ENCODE measurements around the gene PTPRT.

PTPRT gene

DNA sequence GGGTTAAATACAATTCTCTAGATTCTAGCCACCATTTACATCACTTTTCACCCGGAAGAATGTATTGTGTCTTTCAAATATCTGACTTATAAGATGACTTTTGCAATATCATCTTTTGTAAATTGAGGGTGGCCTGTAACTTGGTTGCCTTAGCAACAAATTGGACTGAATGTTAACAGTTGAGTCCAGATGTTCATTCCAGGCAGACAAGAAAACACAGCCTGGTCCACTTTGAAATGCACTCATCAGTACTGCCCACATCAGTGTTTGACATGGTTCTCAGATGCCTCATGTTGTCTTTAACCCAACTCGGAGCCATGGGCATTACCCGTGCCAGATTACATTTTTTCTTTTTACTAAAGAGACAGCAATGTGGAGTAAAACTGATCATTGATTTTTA is 789.9 kb downstream of the PTPRT start:
- TF ChIP-seq EP300 (IDR thresholded peaks at IDR 0.05; ENCODE audit: borderline replicate concordance) (no peak), FOXM1 (IDR thresholded peaks at IDR 0.05; ENCODE audit: borderline replicate concordance, low read depth) (no peak), TEAD4 (IDR thresholded peaks at IDR 0.05) (no peak), TAF1 (IDR thresholded peaks at IDR 0.05; ENCODE audit: low read depth) (no peak), ZBTB7A (IDR thresholded peaks at IDR 0.05; ENCODE audit: low read depth) (no peak)
- TF ChIP-seq, protein P1, sequence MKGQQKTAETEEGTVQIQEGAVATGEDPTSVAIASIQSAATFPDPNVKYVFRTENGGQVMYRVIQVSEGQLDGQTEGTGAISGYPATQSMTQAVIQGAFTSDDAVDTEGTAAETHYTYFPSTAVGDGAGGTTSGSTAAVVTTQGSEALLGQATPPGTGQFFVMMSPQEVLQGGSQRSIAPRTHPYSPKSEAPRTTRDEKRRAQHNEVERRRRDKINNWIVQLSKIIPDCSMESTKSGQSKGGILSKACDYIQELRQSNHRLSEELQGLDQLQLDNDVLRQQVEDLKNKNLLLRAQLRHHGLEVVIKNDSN (IDR thresholded peaks at IDR 0.05) = no peak

DNA sequence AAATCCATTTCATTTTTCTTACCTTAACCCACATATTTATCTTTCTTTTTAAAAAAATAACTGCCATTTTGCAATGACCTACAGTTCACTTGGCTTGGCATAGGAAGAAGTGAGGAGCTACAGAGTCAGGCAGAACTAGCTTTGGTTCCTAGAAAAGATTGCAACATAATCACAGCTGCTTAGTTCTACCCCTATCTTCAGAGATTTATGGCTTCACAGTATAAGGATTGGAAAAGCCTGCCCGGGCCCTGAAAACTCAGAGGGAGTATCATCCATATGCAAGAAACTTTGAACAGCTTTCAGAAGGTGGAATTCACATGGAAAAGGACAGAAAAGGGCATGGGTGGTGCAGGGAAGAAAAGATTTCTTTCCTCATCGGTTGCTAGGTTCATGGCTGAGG is 797.3 kb downstream of the PTPRT start:
- no peak for TF ChIP-seq CEBPB (IDR thresholded peaks at IDR 0.05)
- TF ChIP-seq CREB1 (IDR thresholded peaks at IDR 0.05; ENCODE audit: low read depth) = no peak
- TF ChIP-seq NFIC (IDR thresholded peaks at IDR 0.05) = no peak
- no peak for TF ChIP-seq YY1 (IDR thresholded peaks at IDR 0.05; ENCODE audit: low read depth)
- TF ChIP-seq FOXM1 (IDR thresholded peaks at IDR 0.05; ENCODE audit: borderline replicate concordance, low read depth) = no peak
- no peak for TF ChIP-seq TAF1 (IDR thresholded peaks at IDR 0.05; ENCODE audit: low read depth)
- TF ChIP-seq EGR1 (IDR thresholded peaks at IDR 0.05) = no peak
- no peak for TF ChIP-seq TCF12 (IDR thresholded peaks at IDR 0.05; ENCODE audit: low read depth)
- TF ChIP-seq EP300 (IDR thresholded peaks at IDR 0.05; ENCODE audit: borderline replicate concordance) = no peak
- TF ChIP-seq MAX (IDR thresholded peaks at IDR 0.05) = no peak

GRCh38 chr20:42391807-42392206 is 797.9 kb downstream of the PTPRT start:
- no peak for TF ChIP-seq TAF1 (IDR thresholded peaks at IDR 0.05; ENCODE audit: low read depth)
- TF ChIP-seq, protein P1 (IDR thresholded peaks at IDR 0.05) = no peak
- no peak for TF ChIP-seq YY1 (IDR thresholded peaks at IDR 0.05; ENCODE audit: low read depth)
- TF ChIP-seq MAX (IDR thresholded peaks at IDR 0.05) = no peak
- TF ChIP-seq FOXM1 (IDR thresholded peaks at IDR 0.05; ENCODE audit: borderline replicate concordance, low read depth) = no peak
- no peak for TF ChIP-seq EP300 (IDR thresholded peaks at IDR 0.05; ENCODE audit: borderline replicate concordance)
- no peak for TF ChIP-seq TEAD4 (IDR thresholded peaks at IDR 0.05)

DNA sequence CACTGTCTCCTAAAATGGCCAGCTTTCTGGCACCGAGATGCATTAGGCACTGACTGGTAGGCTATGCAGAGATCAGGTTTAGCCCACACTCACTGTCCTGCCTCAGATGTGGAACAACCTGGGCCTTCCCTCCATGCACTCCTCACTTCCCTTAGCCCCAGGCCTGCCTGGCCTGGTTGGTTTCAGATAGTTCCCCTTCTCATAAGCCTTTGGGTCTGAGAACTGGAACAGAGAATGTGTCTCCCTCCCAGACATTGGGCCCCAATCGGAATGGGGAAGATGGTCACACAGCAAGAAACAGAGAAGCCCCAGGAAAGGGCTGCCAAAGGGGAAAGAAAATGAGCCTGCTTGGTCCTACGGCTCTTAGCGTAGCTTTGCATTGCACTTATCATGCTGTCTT is 809.4 kb downstream of the PTPRT start:
- no peak for TF ChIP-seq CREB1 (IDR thresholded peaks at IDR 0.05; ENCODE audit: low read depth)
- TF ChIP-seq, protein P1 (IDR thresholded peaks at IDR 0.05) = no peak
- no peak for TF ChIP-seq CEBPB (IDR thresholded peaks at IDR 0.05)
- TF ChIP-seq EP300 (IDR thresholded peaks at IDR 0.05; ENCODE audit: borderline replicate concordance) = no peak
- TF ChIP-seq TAF1 (IDR thresholded peaks at IDR 0.05; ENCODE audit: low read depth) = no peak
- no peak for TF ChIP-seq TEAD4 (IDR thresholded peaks at IDR 0.05)
- no peak for TF ChIP-seq TCF12 (IDR thresholded peaks at IDR 0.05; ENCODE audit: low read depth)
- TF ChIP-seq MAX (IDR thresholded peaks at IDR 0.05) = no peak
- TF ChIP-seq ZBTB7A (IDR thresholded peaks at IDR 0.05; ENCODE audit: low read depth) = no peak

GRCh38 chr20:42379385-42379784 is 810.3 kb downstream of the PTPRT start:
- TF ChIP-seq ZBTB7A (IDR thresholded peaks at IDR 0.05; ENCODE audit: low read depth) (no peak), REST (IDR thresholded peaks at IDR 0.05; ENCODE audit: low read depth) (no peak), EGR1 (IDR thresholded peaks at IDR 0.05) (no peak), MAX (IDR thresholded peaks at IDR 0.05) (no peak), CREB1 (IDR thresholded peaks at IDR 0.05; ENCODE audit: low read depth) (no peak), NFIC (IDR thresholded peaks at IDR 0.05) (no peak), YY1 (IDR thresholded peaks at IDR 0.05; ENCODE audit: low read depth) (no peak)
- TF ChIP-seq, protein P1 (IDR thresholded peaks at IDR 0.05) = no peak

GRCh38 chr20:42378826-42379225 is 810.9 kb downstream of the PTPRT start:
- TF ChIP-seq TEAD4 (IDR thresholded peaks at IDR 0.05) = no peak
- TF ChIP-seq, protein P1 (IDR thresholded peaks at IDR 0.05) = no peak
- TF ChIP-seq RAD21 (IDR thresholded peaks at IDR 0.05; ENCODE audit: low read depth) = no peak

DNA sequence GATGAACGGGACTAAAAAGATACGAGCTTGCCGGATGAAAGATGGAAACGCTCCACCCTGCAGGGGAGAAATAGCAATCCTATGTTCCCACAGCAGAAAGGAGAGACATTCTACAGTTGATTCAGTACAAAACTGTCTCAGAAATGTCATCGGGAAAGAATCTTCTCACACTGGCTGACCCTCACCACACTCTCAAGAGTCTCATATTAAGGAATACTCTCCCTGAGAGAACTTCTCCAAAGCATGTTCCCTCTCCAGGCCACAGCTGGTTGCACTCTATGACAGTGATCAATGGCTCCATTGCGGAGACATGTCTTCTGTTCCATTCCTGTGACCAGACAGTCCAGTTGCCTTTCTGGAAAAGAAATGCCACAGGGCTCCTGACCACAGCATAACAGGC is 813.6 kb downstream of the PTPRT start:
- no peak for TF ChIP-seq FOXM1 (IDR thresholded peaks at IDR 0.05; ENCODE audit: borderline replicate concordance, low read depth)
- TF ChIP-seq REST (IDR thresholded peaks at IDR 0.05; ENCODE audit: low read depth) = no peak
- TF ChIP-seq ZBTB7A (IDR thresholded peaks at IDR 0.05; ENCODE audit: low read depth) = no peak
- no peak for TF ChIP-seq MAX (IDR thresholded peaks at IDR 0.05)
- TF ChIP-seq EP300 (IDR thresholded peaks at IDR 0.05; ENCODE audit: borderline replicate concordance) = no peak
- TF ChIP-seq CEBPB (IDR thresholded peaks at IDR 0.05) = no peak
- no peak for TF ChIP-seq TCF12 (IDR thresholded peaks at IDR 0.05; ENCODE audit: low read depth)
- TF ChIP-seq RAD21 (IDR thresholded peaks at IDR 0.05; ENCODE audit: low read depth) = no peak
- TF ChIP-seq CREB1 (IDR thresholded peaks at IDR 0.05; ENCODE audit: low read depth) = no peak
- TF ChIP-seq, protein P1 (IDR thresholded peaks at IDR 0.05) = no peak

All from Ishikawa (cell line).